Liver (tissue), 9 donors: ENCODE measurements around the gene HSBP1. TPM values are rescaled to one million over a fixed set of nuclear protein-coding genes. Genes with fewer than 3 reads are reported as not detected.
A peak's percentile ranks its signal among the peaks of the same experiment; 100 is the strongest.

ENCODE experiments used
- DNase-seq: peaks from one replicate; pipeline ENCODE4 v3.0.0-alpha.2; 2017; ENCODE audit warnings: low spot score
- H3K27ac ChIP-seq, 2 donors: one replicate each; pipeline ENCODE4 v1.7.0; 2013; ENCODE audit warnings: inconsistent platforms in 2 of 2, low read length in 2 of 2, control low read depth in 1 of 2, low read depth in 1 of 2, mild to moderate bottlenecking in 1 of 2
- H3K27me3 ChIP-seq, 4 donors: one replicate each; pipeline versions ENCODE4 v1.6.1 to v1.7.0; 2013; ENCODE audit warnings: low read length in 3 of 4, inconsistent platforms in 1 of 4, mild to moderate bottlenecking in 1 of 4, moderate library complexity in 1 of 4; ENCODE audit not compliant: control insufficient read depth in 4 of 4, insufficient read depth in 4 of 4
- H3K36me3 ChIP-seq, 4 donors: one replicate each; pipeline versions ENCODE4 v1.6.1 to v1.7.0; 2013; ENCODE audit warnings: low read length in 3 of 4, mild to moderate bottlenecking in 3 of 4, low read depth in 1 of 4, moderate library complexity in 1 of 4; ENCODE audit not compliant: control insufficient read depth in 4 of 4, insufficient read depth in 3 of 4
- H3K4me1 ChIP-seq, 4 donors: one replicate each; pipeline versions ENCODE4 v1.6.1 to v1.7.0; 2013; ENCODE audit warnings: low read length in 3 of 4, mild to moderate bottlenecking in 3 of 4, moderate library complexity in 1 of 4; ENCODE audit not compliant: control insufficient read depth in 4 of 4, insufficient read depth in 4 of 4
- H3K4me3 ChIP-seq, 3 donors: one replicate each; pipeline versions ENCODE4 v1.6.1 to v1.7.0; 2013; ENCODE audit warnings: low read length in 3 of 3, control low read depth in 1 of 3, low read depth in 1 of 3, mild to moderate bottlenecking in 1 of 3
- H3K9ac ChIP-seq, 2 donors: one replicate each; pipeline ENCODE4 v1.7.0; 2013; ENCODE audit warnings: low read length in 2 of 2, mild to moderate bottlenecking in 2 of 2, moderate library complexity in 2 of 2, control low read depth in 1 of 2, low read depth in 1 of 2
- H3K9me3 ChIP-seq, 4 donors: one replicate each; pipeline versions ENCODE4 v1.6.1 to v1.7.0; 2013; ENCODE audit warnings: low read length in 3 of 4; ENCODE audit not compliant: control insufficient read depth in 4 of 4
- FOXA2 ChIP-seq: IDR thresholded peaks from 2 replicates; pipeline ENCODE4 v1.6.1; 2016; ENCODE audit warnings: antibody characterized with exemption
- GABPA ChIP-seq, 2 donors: IDR thresholded peaks in 1 of 2; conservative IDR thresholded peaks in 1 of 2; 2 replicates each; pipeline ENCODE4 v1.6.1; 2016; ENCODE audit warnings: antibody characterized with exemption in 2 of 2, mild to moderate bottlenecking in 1 of 2, moderate library complexity in 1 of 2
- HNF4A ChIP-seq, 2 donors: conservative IDR thresholded peaks; 2 replicates each; pipeline ENCODE4 v1.6.1; 2016; ENCODE audit warnings: antibody characterized with exemption in 2 of 2, mild to moderate bottlenecking in 2 of 2
- HNF4G ChIP-seq: IDR thresholded peaks from 2 replicates; pipeline ENCODE4 v1.6.1; 2016; ENCODE audit warnings: antibody characterized with exemption
- MAX ChIP-seq: IDR thresholded peaks from 2 replicates; pipeline ENCODE4 v1.6.1; 2016; ENCODE audit warnings: antibody characterized with exemption
- RAD21 ChIP-seq, 2 donors: IDR thresholded peaks; 2 replicates each; pipeline ENCODE4 v1.6.1; 2016; ENCODE audit warnings: antibody characterized with exemption in 2 of 2, mild to moderate bottlenecking in 2 of 2
- REST ChIP-seq: IDR thresholded peaks from 2 replicates; pipeline ENCODE4 v1.6.1; 2016; ENCODE audit warnings: antibody characterized with exemption, mild to moderate bottlenecking
- RXRA ChIP-seq, 2 donors: IDR thresholded peaks; 2 replicates each; pipeline ENCODE4 v1.6.1; 2017 to 2018; ENCODE audit warnings: antibody characterized with exemption in 2 of 2, mild to moderate bottlenecking in 1 of 2
- SP1 ChIP-seq: IDR thresholded peaks from 2 replicates; pipeline ENCODE4 v1.6.1; 2018; ENCODE audit warnings: antibody characterized with exemption, mild to moderate bottlenecking
- TAF1 ChIP-seq: conservative IDR thresholded peaks from 2 replicates; pipeline ENCODE4 v1.6.1; 2016; ENCODE audit warnings: antibody characterized with exemption, mild to moderate bottlenecking
- YY1 ChIP-seq: IDR thresholded peaks from 2 replicates; pipeline ENCODE4 v1.6.1; 2016; ENCODE audit warnings: antibody characterized with exemption, mild to moderate bottlenecking
- ZBTB33 ChIP-seq: IDR thresholded peaks from 2 replicates; pipeline ENCODE4 v1.6.1; 2016; ENCODE audit warnings: antibody characterized with exemption
- WGBS: extraction: QIAGEN DNeasy Blood & Tissue Kit; methylation state at CpG from one replicate; pipeline ENCODE4 v1.1.7; 2013; 5-methylcytosine and 5-hydroxymethylcytosine counted together
- polyA plus RNA-seq, 2 donors: library from polyadenylated mRNA; stranded (reverse) in 1 of 2; unstranded in 1 of 2; fragments of 200-250 nt in 1 of 2; fragments of >200 nt in 1 of 2; fragmentation: Nextera tagmentation in 1 of 2; extraction: Ambion mirVana in 1 of 2; gene quantifications; one replicate each; pipeline versions ENCODE4 v1.2.1 to v1.2.3, GENCODE V29; 2013 to 2015
- total RNA-seq, 2 donors: library from RNA; depleted of rRNA; stranded (reverse); fragments of >200 nt; gene quantifications; one replicate each; pipeline ENCODE4 v1.2.3, GENCODE V29; 2014
- donor health status: healthy.
- donor health status: healthy.
- donor health status: healthy.
- donor health status: healthy.
- donor health status: healthy.

HSBP1 gene
- total and polyA plus RNA-seq, 4 donors: 5.1 to 106 (median 38.3) TPM

DNA sequence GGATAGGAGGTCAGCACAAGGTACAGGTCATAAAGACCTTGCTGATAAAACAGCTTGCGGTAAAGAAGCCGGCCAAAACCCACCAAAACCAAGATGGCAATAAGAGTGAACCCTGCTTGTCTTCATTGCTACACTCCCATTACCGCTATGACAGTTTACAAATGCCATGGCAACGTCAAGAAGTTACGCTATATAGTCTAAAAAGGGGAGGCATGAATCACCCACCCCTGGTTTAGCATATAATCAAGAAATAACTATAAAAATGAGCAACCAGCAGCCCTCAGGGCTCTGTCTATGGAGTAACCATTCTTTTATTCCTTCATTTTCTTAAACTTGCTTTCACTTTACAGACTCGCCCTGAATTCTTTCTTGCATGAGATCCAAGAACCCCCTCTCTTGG, 1.0 kb upstream of the HSBP1 start (continued):
- TF ChIP-seq RAD21 (IDR thresholded peaks at IDR 0.05): no peak
- TF ChIP-seq MAX: no peak
- TF ChIP-seq TAF1: no peak

- Histone ChIP-seq H3K27ac (no peak overlapping the region), H3K27me3 (no peaks in the 10 kb centered on the region), H3K4me1 (peaks cover 9 to 11% (median 10%) of the 10 kb centered on the region in 4 donors), H3K9me3 (no peaks in the 10 kb centered on the region), H3K9ac (no peak overlapping the region), H3K36me3 (peaks cover 0 to 5% (median under 1%) of the 10 kb centered on the region in 4 donors), H3K4me3 (peak overlapping the region in 2 of 3 donors; percentile 4 to 91)
- WGBS: 84% methylated on average over 8 of the region's 8 CpGs
- DNase-seq: no peak
- no peak for TF ChIP-seq SP1
- no peak for TF ChIP-seq TAF1
- no peak for TF ChIP-seq FOXA2
- TF ChIP-seq RXRA (IDR thresholded peaks at IDR 0.05): no peak
- TF ChIP-seq YY1: no peak
These were observed 460 bp upstream of the HSBP1 start for GRCh38 chr16:83807327-83807709.

GRCh38 chr16:83808573-83809014, 816 bp downstream of the HSBP1 start:
- no peak for DNase-seq
- Histone ChIP-seq H3K4me1 (peaks cover 8 to 11% (median 10%) of the 10 kb centered on the region in 4 donors), H3K27ac (peak overlapping the region; percentile 67 to 75), H3K27me3 (no peaks in the 10 kb centered on the region), H3K9me3 (no peaks in the 10 kb centered on the region), H3K4me3 (peak overlapping the region; percentile 88 to 91 (median 89)), H3K9ac (peak overlapping the region; percentile 56 to 72), H3K36me3 (peaks cover 0 to 5% (median 2%) of the 10 kb centered on the region in 4 donors)
- TF ChIP-seq REST (no peak), MAX (no peak), HNF4A (conservative IDR thresholded peaks at IDR 0.05) (no peak), GABPA (IDR thresholded peaks at IDR 0.05 in 1 of 2, conservative IDR thresholded peaks at IDR 0.05 in 1 of 2) (no peak), SP1 (no peak), YY1 (no peak), ZBTB33 (no peak), HNF4G (no peak)
- WGBS: 16% methylated on average over 11 of the region's 11 CpGs
